H9 (cell line): ENCODE measurements around the gene NTMT1. TPM values are rescaled to one million over a fixed set of nuclear protein-coding genes. Genes with fewer than 3 reads are reported as not detected.

ENCODE experiments used
- DNase-seq: peaks from one replicate; pipeline ENCODE4 v3.0.0-alpha.2; 2017
- H2AFZ ChIP-seq: one replicate; pipeline ENCODE4 v1.6.1; 2013; ENCODE audit warnings: mild to moderate bottlenecking, low read length, control low read depth, moderate library complexity
- H2AK5ac ChIP-seq: 2 replicates; pipeline ENCODE4 v1.6.1; 2013; ENCODE audit warnings: low read length, control low read depth, mixed read lengths; ENCODE audit not compliant: insufficient read length
- H2BK120ac ChIP-seq: one replicate; pipeline ENCODE4 v1.6.1; 2013; ENCODE audit warnings: low read depth, mild to moderate bottlenecking, low read length, control low read depth, inconsistent platforms; ENCODE audit not compliant: poor library complexity, severe bottlenecking
- H2BK12ac ChIP-seq: 2 replicates; pipeline ENCODE4 v1.6.1; 2013; ENCODE audit warnings: low read length, control low read depth, mixed read lengths, low read depth; ENCODE audit not compliant: insufficient read length
- H2BK15ac ChIP-seq: 2 replicates; pipeline ENCODE4 v1.6.1; 2013; ENCODE audit warnings: low read depth, low read length, control low read depth
- H2BK20ac ChIP-seq: one replicate; pipeline ENCODE4 v1.6.1; 2013; ENCODE audit warnings: low read depth, mild to moderate bottlenecking, low read length, control low read depth, inconsistent platforms; ENCODE audit not compliant: poor library complexity, severe bottlenecking
- H2BK5ac ChIP-seq: 2 replicates; pipeline ENCODE4 v1.6.1; 2013; ENCODE audit warnings: low read length, control low read depth, mixed read lengths; ENCODE audit not compliant: insufficient read length
- H3K14ac ChIP-seq: 2 replicates; pipeline ENCODE4 v1.6.1; 2013; ENCODE audit warnings: low read length, control low read depth; ENCODE audit not compliant: insufficient read depth
- H3K18ac ChIP-seq: 2 replicates; pipeline ENCODE4 v1.6.1; 2013; ENCODE audit warnings: low read depth, mild to moderate bottlenecking, mixed read lengths, low read length, control low read depth; ENCODE audit not compliant: insufficient read length
- H3K23ac ChIP-seq: 2 replicates; pipeline ENCODE4 v1.6.1; 2013; ENCODE audit warnings: low read length, control low read depth, mixed read lengths, low read depth; ENCODE audit not compliant: insufficient read length
- H3K23me2 ChIP-seq: 2 replicates; pipeline ENCODE4 v1.6.1; 2013; ENCODE audit warnings: low read depth, mild to moderate bottlenecking, mixed read lengths, low read length, control low read depth; ENCODE audit not compliant: insufficient read length, poor library complexity, severe bottlenecking
- H3K27ac ChIP-seq: 2 replicates; pipeline ENCODE4 v1.5.1; 2013; ENCODE audit warnings: low read length, control low read depth, mixed read lengths, low read depth; ENCODE audit not compliant: insufficient read length
- H3K27me3 ChIP-seq: 2 replicates; pipeline ENCODE4 v1.6.1; 2013; ENCODE audit warnings: low read length, control low read depth, inconsistent platforms; ENCODE audit not compliant: insufficient read depth
- H3K4ac ChIP-seq: 2 replicates; pipeline ENCODE4 v1.6.1; 2013; ENCODE audit warnings: low read depth, mild to moderate bottlenecking, control low read depth, inconsistent platforms, low read length, moderate library complexity
- H3K4me1 ChIP-seq: 2 replicates; pipeline ENCODE4 v1.6.1; 2013; ENCODE audit warnings: low read length, control low read depth, inconsistent platforms; ENCODE audit not compliant: insufficient read depth
- H3K4me2 ChIP-seq: 2 replicates; pipeline ENCODE4 v1.6.1; 2013; ENCODE audit warnings: low read length, control low read depth, mixed read lengths; ENCODE audit not compliant: insufficient read length, insufficient read depth
- H3K56ac ChIP-seq: 2 replicates; pipeline ENCODE4 v1.6.1; 2013; ENCODE audit warnings: low read depth, mild to moderate bottlenecking, mixed read lengths, low read length, control low read depth; ENCODE audit not compliant: insufficient read length
- H3K79me1 ChIP-seq: 2 replicates; pipeline ENCODE4 v1.6.1; 2013; ENCODE audit warnings: low read depth, mild to moderate bottlenecking, moderate library complexity, low read length, control low read depth, inconsistent platforms; ENCODE audit not compliant: insufficient read depth, poor library complexity, severe bottlenecking
- H3K79me2 ChIP-seq: 2 replicates; pipeline ENCODE4 v1.6.1; 2013; ENCODE audit warnings: low read length, control low read depth, inconsistent platforms; ENCODE audit not compliant: insufficient read depth
- H3K9ac ChIP-seq: 2 replicates; pipeline ENCODE4 v1.6.1; 2013; ENCODE audit warnings: low read length, control low read depth, mixed read lengths; ENCODE audit not compliant: insufficient read length; ENCODE audit errors: extremely low read depth
- H3K9me3 ChIP-seq: one replicate; pipeline ENCODE4 v1.6.1; 2013; ENCODE audit warnings: low read depth, low read length, inconsistent platforms; ENCODE audit not compliant: control insufficient read depth
- H3T11ph ChIP-seq: one replicate; pipeline ENCODE4 v1.6.1; 2013; ENCODE audit warnings: mild to moderate bottlenecking, low read length, control low read depth, inconsistent platforms
- H4K20me1 ChIP-seq: one replicate; pipeline ENCODE4 v1.6.1; 2013; ENCODE audit not compliant: control insufficient read depth, insufficient read length, insufficient read depth
- H4K5ac ChIP-seq: 2 replicates; pipeline ENCODE4 v1.6.1; 2013; ENCODE audit warnings: low read depth, mild to moderate bottlenecking, mixed read lengths, low read length, control low read depth; ENCODE audit not compliant: insufficient read length
- H4K8ac ChIP-seq: replicated peaks from 2 replicates; pipeline ENCODE4 v1.6.1; 2013; ENCODE audit warnings: low read length, control low read depth, mixed read lengths, low read depth; ENCODE audit not compliant: insufficient read length
- H4K91ac ChIP-seq: 2 replicates; pipeline ENCODE4 v1.6.1; 2013; ENCODE audit warnings: low read depth, mild to moderate bottlenecking, moderate library complexity, mixed read lengths, low read length, control low read depth; ENCODE audit not compliant: insufficient read length
- H3K27ac Mint-ChIP-seq, 3 experiments: 2 replicates in 2 of 3; 3 replicates in 1 of 3; pipeline ENCODE4 v1.8.0; 2020 to 2021; ENCODE audit warnings: mixed read lengths in 3 of 3, mild to moderate bottlenecking in 1 of 3, moderate library complexity in 1 of 3
- H3K27me3 Mint-ChIP-seq: 2 replicates; pipeline ENCODE4 v1.8.0; 2021; ENCODE audit warnings: low read depth, mild to moderate bottlenecking, moderate library complexity, mixed read lengths
- H3K36me3 Mint-ChIP-seq, 3 experiments: 2 replicates in 2 of 3; 3 replicates in 1 of 3; pipeline ENCODE4 v1.8.0; 2020 to 2021; ENCODE audit warnings: low read depth in 3 of 3, mixed read lengths in 3 of 3; ENCODE audit not compliant: insufficient read depth in 1 of 3
- H3K4me1 Mint-ChIP-seq, 2 experiments: 2 replicates each; pipeline ENCODE4 v1.8.0; 2020; ENCODE audit warnings: mixed read lengths in 2 of 2
- H3K4me3 Mint-ChIP-seq, 2 experiments: 2 replicates in 1 of 2; 3 replicates in 1 of 2; pipeline ENCODE4 v1.8.0; 2020 to 2021; ENCODE audit warnings: mild to moderate bottlenecking in 2 of 2, mixed read lengths in 2 of 2, moderate library complexity in 1 of 2
- H3K9me3 Mint-ChIP-seq, 2 experiments: 2 replicates in 1 of 2; 3 replicates in 1 of 2; pipeline ENCODE4 v1.8.0; 2020; ENCODE audit warnings: mild to moderate bottlenecking in 2 of 2, mixed read lengths in 2 of 2, moderate library complexity in 1 of 2
- WGBS: extraction: QIAGEN DNeasy Blood & Tissue Kit; methylation state at CpG from one replicate; pipeline ENCODE4 v1.1.7; 2013; ENCODE audit warnings: missing lambda C conversion rate, low lambda C conversion rate, mixed read lengths; ENCODE audit not compliant: insufficient read length; ENCODE audit errors: extremely low coverage; 5-methylcytosine and 5-hydroxymethylcytosine counted together
- total RNA-seq: library from RNA; stranded (reverse); gene quantifications from 2 replicates; pipeline ENCODE4 v1.2.1, GENCODE V29; 2021
- TF ChIP-seq, protein P1 (sequence below): fragments of 200-600 bp; sonication (generic); conservative IDR thresholded peaks from 3 replicates; pipeline ENCODE4 v1.8.0; 2021; ENCODE audit warnings: antibody characterized with exemption, mild to moderate bottlenecking

Gene NTMT1
- total RNA-seq, 1 experiment from 2014 or later, result 57.9 TPM

- H3K4ac ChIP-seq, result no peak overlapping the region
- H3K27ac Mint-ChIP-seq, result no peak overlapping the region
- H3K4me1 ChIP-seq, result no peaks in the 10 kb centered on the region
- no CpG with 5 or more reads among the region's 10 CpGs for WGBS
- H3K23ac ChIP-seq, result no peak overlapping the region
- no peak overlapping the region for H2AK5ac ChIP-seq
- H3T11ph ChIP-seq, result no peak overlapping the region
- H2BK5ac ChIP-seq, result no peak overlapping the region
- H2BK20ac ChIP-seq, result no peak overlapping the region
- H3K9ac ChIP-seq, result no peak overlapping the region
- H3K27ac ChIP-seq, result no peak overlapping the region
- no peak overlapping the region for H4K5ac ChIP-seq
- H3K14ac ChIP-seq, result no peak overlapping the region
- peaks cover 9% of the 10 kb centered on the region; the same call in 1 of the 2 replicates for H3K27me3 Mint-ChIP-seq
- H3K4me1 Mint-ChIP-seq, result peaks cover 0 to 7% of the 10 kb centered on the region in 2 experiments; a peak in 1 of 4 replicates
- H3K79me2 ChIP-seq, result no peaks in the 10 kb centered on the region
- H2BK120ac ChIP-seq, result no peak overlapping the region
- no peak overlapping the region for H2AFZ ChIP-seq
- no peak overlapping the region for H4K8ac ChIP-seq
- H3K23me2 ChIP-seq, result no peaks in the 10 kb centered on the region
- no peak overlapping the region for H3K4me3 Mint-ChIP-seq
- no peak overlapping the region for H3K18ac ChIP-seq
- no peak overlapping the region for H3K4me2 ChIP-seq
- H3K36me3 Mint-ChIP-seq, result no peaks in the 10 kb centered on the region
- H4K91ac ChIP-seq, result no peak overlapping the region
- H3K9me3 ChIP-seq, result no peaks in the 10 kb centered on the region
- no peak overlapping the region for H2BK15ac ChIP-seq
- no peaks in the 10 kb centered on the region; a peak in 1 of 5 replicates for H3K9me3 Mint-ChIP-seq
- H3K27me3 ChIP-seq, result no peaks in the 10 kb centered on the region
- H4K20me1 ChIP-seq, result no peaks in the 10 kb centered on the region
- no peak overlapping the region for H3K56ac ChIP-seq
- DNase-seq, result no peak
- no peak overlapping the region for H2BK12ac ChIP-seq
- no peaks in the 10 kb centered on the region for H3K79me1 ChIP-seq
- TF ChIP-seq, protein P1, sequence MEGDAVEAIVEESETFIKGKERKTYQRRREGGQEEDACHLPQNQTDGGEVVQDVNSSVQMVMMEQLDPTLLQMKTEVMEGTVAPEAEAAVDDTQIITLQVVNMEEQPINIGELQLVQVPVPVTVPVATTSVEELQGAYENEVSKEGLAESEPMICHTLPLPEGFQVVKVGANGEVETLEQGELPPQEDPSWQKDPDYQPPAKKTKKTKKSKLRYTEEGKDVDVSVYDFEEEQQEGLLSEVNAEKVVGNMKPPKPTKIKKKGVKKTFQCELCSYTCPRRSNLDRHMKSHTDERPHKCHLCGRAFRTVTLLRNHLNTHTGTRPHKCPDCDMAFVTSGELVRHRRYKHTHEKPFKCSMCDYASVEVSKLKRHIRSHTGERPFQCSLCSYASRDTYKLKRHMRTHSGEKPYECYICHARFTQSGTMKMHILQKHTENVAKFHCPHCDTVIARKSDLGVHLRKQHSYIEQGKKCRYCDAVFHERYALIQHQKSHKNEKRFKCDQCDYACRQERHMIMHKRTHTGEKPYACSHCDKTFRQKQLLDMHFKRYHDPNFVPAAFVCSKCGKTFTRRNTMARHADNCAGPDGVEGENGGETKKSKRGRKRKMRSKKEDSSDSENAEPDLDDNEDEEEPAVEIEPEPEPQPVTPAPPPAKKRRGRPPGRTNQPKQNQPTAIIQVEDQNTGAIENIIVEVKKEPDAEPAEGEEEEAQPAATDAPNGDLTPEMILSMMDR, result no peak
These were observed 24.8 kb downstream of the NTMT1 start for GRCh38 chr9:129650680-129651235.
